COR-L47 (cell line): ENCODE results near the gene MED17.
"Not testable (repeated sequence)": the region's sequence is repeated elsewhere in the genome, so short reads cannot be mapped to it uniquely, and the experiment has no call there.

Experiments used
- DNase-seq: peaks from one replicate; lab custom pipeline; 2025; lab: John Stamatoyannopoulos, UW

Gene MED17

GRCh38 chr11:93784145-93784934 lies at the start of gene MED17:
Gene MED17 (plus strand): TSS chr11:93784282. CDS start chr11:93784514, 232 bp downstream.
- peak; percentile 91 for DNase-seq

- no peak for DNase-seq
Observed at GRCh38 chr11:93734427-93735222, 49.5 kb upstream of the MED17 start.

GRCh38 chr11:93735627-93736026 lies 48.5 kb upstream of the MED17 start:
- no peak for DNase-seq

GRCh38 chr11:93736129-93736528 lies 48.0 kb upstream of the MED17 start:
- no peak for DNase-seq

GRCh38 chr11:93737904-93738612 lies 46.0 kb upstream of the MED17 start:
- no peak for DNase-seq

- no peak for DNase-seq
Observed at GRCh38 chr11:93738647-93739081, 45.4 kb upstream of the MED17 start.

GRCh38 chr11:93740031-93740729 lies 43.9 kb upstream of the MED17 start:
- peak; percentile 24 for DNase-seq

- peak; percentile 58 for DNase-seq
Observed at GRCh38 chr11:93740730-93741093, 43.4 kb upstream of the MED17 start.

- DNase-seq, result peak; percentile 99
Observed at GRCh38 chr11:93741094-93741881, 42.8 kb upstream of the MED17 start, which contains the start of the genes C11orf54 and TAF1D. Gene C11orf54 (plus strand): TSS chr11:93741672. CDS start chr11:93747394, 5,722 bp downstream. Gene TAF1D (minus strand): TSS chr11:93741495. CDS start chr11:93739304, 2,191 bp downstream.

- peak; percentile 6 for DNase-seq
Observed at GRCh38 chr11:93741882-93742226, 42.2 kb upstream of the MED17 start.

- no peak for DNase-seq
Observed at GRCh38 chr11:93743291-93743690, 40.8 kb upstream of the MED17 start.

GRCh38 chr11:93744669-93745004 lies 39.4 kb upstream of the MED17 start:
- DNase-seq, result no peak

- DNase-seq, result not testable (repeated sequence)
Observed at GRCh38 chr11:93745005-93745755, 38.9 kb upstream of the MED17 start.

- DNase-seq, result no peak
Observed at GRCh38 chr11:93746101-93746500, 38.0 kb upstream of the MED17 start.

GRCh38 chr11:93747122-93747521 lies 37.0 kb upstream of the MED17 start:
- no peak for DNase-seq

GRCh38 chr11:93751001-93751400 lies 33.1 kb upstream of the MED17 start:
- DNase-seq, result no peak

- DNase-seq, result no peak
Observed at GRCh38 chr11:93753241-93753640, 30.8 kb upstream of the MED17 start.

GRCh38 chr11:93756748-93757147 lies 27.3 kb upstream of the MED17 start:
- no peak for DNase-seq

- no peak for DNase-seq
Observed at GRCh38 chr11:93757301-93757700, 26.8 kb upstream of the MED17 start.
